Measurements from ENCODE around the gene SEMA6D.

SEMA6D gene

GRCh38 chr15:47715402-47715801, 1.9 kb upstream of the SEMA6D start:
- TF ChIP-seq CTCF (IDR thresholded peaks at IDR 0.05; ENCODE audit: borderline replicate concordance, control extremely low read depth, extremely low read depth, insufficient read depth, missing control alignments) = no peak
- no peak for DNase-seq (ENCODE audit: low spot score)
- in situ Hi-C loops (cut with MboI; ENCODE audit: low sequenced_read_pairs, unreplicated experiment) = no loop called here

GRCh38 chr15:47715856-47716445, 1.4 kb upstream of the SEMA6D start:
- in situ Hi-C loops (cut with MboI; ENCODE audit: low sequenced_read_pairs, unreplicated experiment) = no loop called here
- no peak for DNase-seq (ENCODE audit: low spot score)

GRCh38 chr15:47716516-47716915, 789 bp upstream of the SEMA6D start:
- TF ChIP-seq CTCF (IDR thresholded peaks at IDR 0.05; ENCODE audit: borderline replicate concordance, control extremely low read depth, extremely low read depth, insufficient read depth, missing control alignments) = no peak
- DNase-seq (ENCODE audit: low spot score) = no peak
- in situ Hi-C loops (cut with MboI; ENCODE audit: low sequenced_read_pairs, unreplicated experiment) = no loop called here

More at GRCh38 chr15:47715856-47716445, 1.4 kb upstream of the SEMA6D start:
- no peak for TF ChIP-seq CTCF (IDR thresholded peaks at IDR 0.05; ENCODE audit: borderline replicate concordance, control extremely low read depth, extremely low read depth, insufficient read depth, missing control alignments)

GRCh38 chr15:47718497-47719437, 1.5 kb downstream of the SEMA6D start:
- no peak for DNase-seq (ENCODE audit: low spot score)
- no peak for TF ChIP-seq CTCF (IDR thresholded peaks at IDR 0.05; ENCODE audit: borderline replicate concordance, control extremely low read depth, extremely low read depth, insufficient read depth, missing control alignments)
- in situ Hi-C loops (cut with MboI; ENCODE audit: low sequenced_read_pairs, unreplicated experiment) = no loop called here

- TF ChIP-seq CTCF (IDR thresholded peaks at IDR 0.05; ENCODE audit: borderline replicate concordance, control extremely low read depth, extremely low read depth, insufficient read depth, missing control alignments) = no peak
- in situ Hi-C loops (cut with MboI; ENCODE audit: low sequenced_read_pairs, unreplicated experiment) = no loop called here
- no peak for DNase-seq (ENCODE audit: low spot score)
Observed at GRCh38 chr15:47719730-47720129, 2.4 kb downstream of the SEMA6D start.

GRCh38 chr15:47720555-47720954, 3.2 kb downstream of the SEMA6D start:
- no peak for TF ChIP-seq CTCF (IDR thresholded peaks at IDR 0.05; ENCODE audit: borderline replicate concordance, control extremely low read depth, extremely low read depth, insufficient read depth, missing control alignments)
- no peak for DNase-seq (ENCODE audit: low spot score)
- in situ Hi-C loops (cut with MboI; ENCODE audit: low sequenced_read_pairs, unreplicated experiment) = no loop called here

Measured in GM13976 (cell line).